ENCODE results near the gene LRIG2.
"Not testable (repeated sequence)": the region's sequence is repeated elsewhere in the genome, so short reads cannot be mapped to it uniquely, and the experiment has no call there.

The LRIG2 gene

DNA sequence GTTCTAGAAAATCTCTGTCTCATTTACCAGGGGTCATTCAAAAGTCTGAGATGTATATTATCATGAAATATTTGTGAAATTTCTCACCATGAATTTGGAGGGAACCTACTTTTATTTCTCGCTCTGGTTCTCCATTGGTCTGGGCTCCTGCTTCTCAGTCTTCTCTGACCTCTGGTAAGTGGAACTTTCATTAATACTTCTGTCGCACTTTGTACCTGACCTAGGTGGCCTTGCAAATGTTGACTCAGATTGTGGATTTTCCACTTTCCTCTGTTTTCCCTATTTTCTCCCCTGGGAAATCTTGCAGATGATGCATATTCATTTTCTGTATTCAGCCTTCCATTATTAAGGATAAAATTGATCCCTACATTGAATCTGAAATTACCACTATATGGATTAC, 53.2 kb downstream of the LRIG2 start:
- no peak for DNase-seq (ENCODE audit: low read depth)

GRCh38 chr1:113128116-113128515, 55.1 kb downstream of the LRIG2 start:
- DNase-seq (ENCODE audit: low read depth) = no peak

DNA sequence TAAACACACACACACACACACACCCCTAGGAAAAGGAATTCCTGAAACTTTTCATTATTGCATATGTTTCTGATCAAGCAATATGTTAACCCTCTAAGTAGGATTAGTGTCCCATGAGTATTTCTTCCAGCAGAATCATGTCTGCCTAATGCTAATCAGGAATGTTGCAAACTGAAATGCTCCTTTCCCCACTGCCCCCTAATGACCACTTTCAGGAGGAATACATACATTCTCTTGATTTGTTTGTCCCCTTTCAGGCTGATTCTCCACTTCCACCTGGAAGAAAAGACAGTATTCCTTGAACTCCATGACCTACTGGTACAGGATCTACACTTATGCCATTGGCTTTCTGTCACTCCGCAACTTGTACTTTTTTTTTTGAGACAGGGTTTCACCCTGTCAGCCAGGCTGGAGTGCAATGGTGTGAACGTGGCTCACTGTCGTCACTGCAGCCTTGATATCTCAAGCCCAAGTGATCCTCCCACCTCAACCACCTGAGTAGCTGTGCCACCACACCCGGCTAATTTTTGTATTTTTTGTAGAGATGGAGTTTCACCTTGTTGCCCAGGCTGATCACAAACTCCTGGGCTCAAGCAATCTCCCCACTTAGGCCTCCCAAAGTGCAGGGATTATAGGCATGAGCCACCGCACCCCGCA, 56.7 kb downstream of the LRIG2 start:
- DNase-seq (ENCODE audit: low read depth) = no peak

GRCh38 chr1:113133038-113133437, 60.0 kb downstream of the LRIG2 start:
- no peak for DNase-seq (ENCODE audit: low read depth)

- DNase-seq (ENCODE audit: low read depth) = no peak
Observed at GRCh38 chr1:113133759-113134158, 60.8 kb downstream of the LRIG2 start.

DNA sequence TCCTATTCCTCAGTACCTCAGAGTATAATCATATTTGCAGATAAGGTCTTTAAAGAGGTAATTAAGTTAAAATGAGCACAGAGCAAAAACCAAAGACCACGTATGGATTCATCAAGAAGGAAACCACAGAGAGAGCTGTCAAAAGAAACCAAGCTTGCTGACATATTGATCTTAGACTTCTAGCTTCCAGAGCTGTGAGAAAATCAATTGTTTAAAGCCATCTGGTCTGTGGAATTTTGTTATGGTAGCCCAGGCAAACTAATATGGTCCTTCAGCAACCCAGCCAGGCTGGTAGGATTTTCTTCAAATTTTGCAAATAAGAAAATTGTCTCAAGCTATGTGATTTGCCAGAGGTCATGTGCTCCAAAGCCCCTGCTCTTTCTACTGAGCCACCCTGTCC, 62.5 kb downstream of the LRIG2 start:
- DNase-seq (ENCODE audit: low read depth) = no peak

GRCh38 chr1:113136476-113136875, 63.5 kb downstream of the LRIG2 start:
- no peak for DNase-seq (ENCODE audit: low read depth)

- DNase-seq (ENCODE audit: low read depth) = no peak
Observed at GRCh38 chr1:113137563-113137962, 64.6 kb downstream of the LRIG2 start.

DNA sequence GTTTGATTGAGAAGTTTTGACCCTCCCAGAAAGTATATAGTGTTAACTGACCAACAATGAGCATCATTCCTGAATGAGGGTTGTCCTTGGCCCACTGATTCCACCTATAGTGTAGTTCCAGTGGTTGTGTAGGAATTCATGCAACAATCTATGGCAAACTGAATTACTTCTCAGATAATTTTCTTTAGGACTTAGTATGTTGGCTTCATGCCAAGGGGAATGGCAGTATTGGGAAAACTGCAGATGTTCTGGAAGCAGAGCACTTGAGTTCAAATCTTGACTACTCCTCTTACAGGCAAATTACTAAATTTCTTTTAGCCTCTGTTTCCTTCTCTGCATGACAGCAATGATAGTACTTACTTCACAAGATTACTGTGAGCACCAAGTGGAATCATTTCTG, 65.8 kb downstream of the LRIG2 start:
- DNase-seq (ENCODE audit: low read depth) = no peak

DNA sequence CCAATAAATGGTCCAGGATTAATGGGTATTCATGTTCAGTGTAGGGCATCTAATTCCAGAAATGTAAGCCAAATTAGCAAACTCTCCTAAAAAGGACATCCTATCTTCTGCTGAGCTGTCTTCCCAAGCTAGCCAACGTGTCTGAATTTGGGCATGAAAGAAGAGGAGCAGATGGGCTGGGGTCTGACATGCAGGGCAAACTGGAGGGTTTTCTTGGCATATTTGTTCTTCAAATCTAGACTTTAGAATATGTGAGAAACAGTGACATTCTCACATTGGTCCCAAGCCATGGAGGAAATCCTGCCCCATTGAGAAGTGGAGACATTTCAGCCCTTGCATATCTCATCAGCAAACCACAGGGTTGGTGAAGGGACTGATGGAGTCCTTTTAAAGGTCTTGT, 67.2 kb downstream of the LRIG2 start:
- no peak for DNase-seq (ENCODE audit: low read depth)

DNA sequence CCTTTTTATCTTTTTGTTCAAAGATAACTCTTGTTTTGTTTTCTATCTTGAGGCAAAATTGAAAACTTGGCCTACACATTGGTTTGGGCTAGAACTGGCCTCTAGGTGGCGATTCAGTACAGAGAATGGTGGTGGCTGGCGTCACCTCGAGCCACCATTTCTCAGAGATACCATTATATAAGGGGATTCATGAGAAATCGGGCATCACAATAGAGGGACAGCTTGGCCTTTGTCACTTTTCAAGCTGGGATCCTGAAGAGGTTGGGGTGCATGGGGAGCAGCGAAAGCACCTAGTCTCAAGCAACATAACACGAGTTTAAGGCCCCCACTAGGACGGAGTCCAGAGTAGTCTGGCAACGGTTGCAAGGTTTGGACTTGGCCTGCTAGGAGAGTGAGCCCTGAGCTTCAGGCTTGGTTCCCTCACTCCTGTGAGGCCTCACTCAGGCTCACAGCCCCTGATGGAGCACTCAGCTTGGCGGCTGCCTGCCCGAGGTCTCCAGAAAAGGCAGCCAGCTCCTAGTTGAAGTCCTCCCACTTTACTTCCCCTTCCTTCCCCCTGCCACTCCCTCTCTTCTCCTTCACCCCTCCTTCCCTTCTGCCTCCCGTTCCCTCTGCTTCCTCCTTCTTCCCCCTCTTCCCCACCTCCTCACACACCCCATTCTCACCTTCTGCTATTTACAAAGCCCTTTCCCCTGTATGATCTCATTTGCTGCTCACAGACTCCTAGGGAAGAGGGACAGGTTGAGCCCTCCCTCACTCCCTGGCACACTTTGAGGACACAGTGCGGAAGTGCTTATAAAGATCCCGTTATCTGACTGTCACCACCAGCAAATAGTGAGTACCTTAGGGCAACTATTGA, 67.8 kb downstream of the LRIG2 start:
- peak; percentile 28 for DNase-seq (ENCODE audit: low read depth)

DNA sequence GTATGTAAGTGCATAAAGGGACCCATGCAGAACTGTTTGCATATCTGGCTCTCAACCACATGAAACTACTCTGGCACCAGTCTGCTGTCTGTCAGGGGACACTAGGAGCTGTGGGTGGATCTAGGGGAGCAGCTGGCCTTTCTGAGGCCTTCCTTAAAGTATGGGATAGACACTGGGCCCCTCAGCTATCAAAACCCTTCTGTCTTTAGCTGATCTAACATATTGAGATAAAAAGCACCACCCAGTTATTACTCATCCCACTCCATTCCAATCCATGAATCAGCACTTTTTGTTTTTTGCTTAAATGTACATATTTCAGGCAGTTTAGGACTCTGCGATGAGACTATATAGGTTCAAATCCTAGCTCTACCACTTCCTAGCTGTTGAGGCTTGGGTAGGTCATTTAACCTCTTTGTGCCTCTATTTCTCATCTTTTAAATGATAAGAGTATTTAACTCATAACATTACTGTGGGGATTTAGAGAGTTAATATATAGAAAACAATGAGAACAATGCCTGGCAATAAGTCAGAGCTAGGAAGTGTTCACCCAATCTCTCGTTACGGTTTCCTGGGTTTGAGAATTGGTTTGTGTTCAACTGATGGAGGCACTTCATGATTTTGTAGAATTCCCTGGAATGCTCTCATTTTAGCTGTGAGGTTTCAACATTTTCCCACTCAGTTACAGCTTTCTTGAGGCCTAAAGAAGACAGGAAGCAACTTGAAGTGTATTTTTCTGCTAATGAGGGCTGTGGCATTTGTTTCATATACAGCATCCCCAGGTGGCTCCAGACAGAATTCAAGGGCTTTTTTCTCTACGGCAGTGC, 68.9 kb downstream of the LRIG2 start:
- DNase-seq (ENCODE audit: low read depth) = no peak

DNA sequence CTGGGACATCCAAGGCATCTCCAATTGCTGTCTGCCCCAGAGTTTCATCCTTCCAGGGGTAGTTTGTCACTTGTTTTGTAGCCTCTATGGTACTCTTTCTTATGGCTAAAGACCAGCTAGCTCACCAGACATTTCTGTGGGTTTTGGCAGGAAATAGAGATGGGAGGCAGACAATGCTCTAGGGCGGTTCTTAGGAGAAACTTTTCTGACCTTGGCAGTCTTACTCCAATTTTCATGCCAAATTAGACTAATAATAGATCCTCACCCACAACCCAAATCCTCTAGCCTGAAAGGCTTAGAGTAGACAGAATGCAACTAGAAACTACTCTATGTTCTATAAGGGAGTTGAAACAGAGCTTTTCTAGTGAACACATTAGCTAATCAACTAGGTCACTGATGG, 69.8 kb downstream of the LRIG2 start:
- peak; percentile 17 for DNase-seq (ENCODE audit: low read depth)

DNA sequence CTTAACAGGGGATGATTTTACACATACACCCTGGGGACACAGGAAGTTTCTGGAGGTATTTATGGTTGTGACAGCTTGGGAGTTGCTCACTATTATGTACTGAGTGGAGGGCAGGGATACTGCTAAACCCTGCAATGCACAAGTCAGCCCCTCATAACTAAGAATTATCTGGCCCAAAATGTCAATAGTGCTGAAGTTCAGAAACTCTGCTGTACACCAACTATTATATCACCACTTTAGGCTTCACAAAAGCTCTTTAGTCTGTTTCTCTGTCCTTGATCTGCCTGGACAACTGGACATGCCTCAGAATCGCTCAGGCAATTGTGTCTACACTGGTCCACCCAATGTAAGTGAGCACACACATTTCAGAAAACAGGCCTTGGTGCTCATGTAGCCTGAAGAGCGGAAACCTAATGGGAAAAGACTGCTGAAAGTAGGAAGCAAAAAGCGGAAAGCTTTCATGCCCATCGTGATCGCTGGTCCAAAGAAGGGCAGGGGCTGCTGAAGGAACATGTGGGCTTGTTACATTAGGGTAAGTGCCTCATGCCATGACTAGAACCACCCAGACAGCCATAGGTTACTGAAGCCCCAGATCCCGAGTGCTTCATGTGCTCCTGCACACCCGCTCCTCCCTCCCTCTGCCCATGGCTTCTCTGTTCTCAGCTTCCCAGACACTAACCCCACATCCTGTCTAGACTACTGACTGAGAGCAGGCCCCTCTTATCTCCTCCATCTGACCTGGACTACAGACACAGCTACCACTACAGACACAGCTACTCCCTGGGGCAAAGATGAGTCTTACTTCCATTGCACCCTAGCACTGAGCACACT, 73.5 kb downstream of the LRIG2 start:
- DNase-seq (ENCODE audit: low read depth) = no peak

- DNase-seq (ENCODE audit: low read depth) = no peak
Observed at GRCh38 chr1:113147073-113147625, 74.2 kb downstream of the LRIG2 start.

- no peak for DNase-seq (ENCODE audit: low read depth)
Observed at GRCh38 chr1:113147826-113148225, 74.8 kb downstream of the LRIG2 start.

DNA sequence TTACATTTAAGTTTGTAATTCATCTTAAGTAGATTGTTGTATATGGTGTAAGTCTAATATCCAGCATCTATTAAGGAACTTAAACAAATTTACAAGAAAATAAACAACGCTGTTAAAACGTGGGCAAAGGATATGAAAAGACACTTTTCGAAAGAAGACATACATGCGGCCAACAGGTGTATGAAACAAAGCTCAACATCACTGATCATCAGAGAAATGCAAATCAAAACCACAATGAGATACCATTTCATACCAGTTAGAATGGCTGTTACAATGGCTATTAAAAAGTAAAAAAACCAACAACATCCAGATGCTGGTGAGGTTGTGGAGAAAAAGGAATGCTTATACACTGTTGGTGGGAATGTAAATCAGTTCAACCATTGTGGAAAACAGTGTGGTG, 77.5 kb downstream of the LRIG2 start:
- not testable (repeated sequence) for DNase-seq (ENCODE audit: low read depth)

GRCh38 chr1:113153116-113153803, 80.3 kb downstream of the LRIG2 start:
- DNase-seq (ENCODE audit: low read depth) = no peak

DNA sequence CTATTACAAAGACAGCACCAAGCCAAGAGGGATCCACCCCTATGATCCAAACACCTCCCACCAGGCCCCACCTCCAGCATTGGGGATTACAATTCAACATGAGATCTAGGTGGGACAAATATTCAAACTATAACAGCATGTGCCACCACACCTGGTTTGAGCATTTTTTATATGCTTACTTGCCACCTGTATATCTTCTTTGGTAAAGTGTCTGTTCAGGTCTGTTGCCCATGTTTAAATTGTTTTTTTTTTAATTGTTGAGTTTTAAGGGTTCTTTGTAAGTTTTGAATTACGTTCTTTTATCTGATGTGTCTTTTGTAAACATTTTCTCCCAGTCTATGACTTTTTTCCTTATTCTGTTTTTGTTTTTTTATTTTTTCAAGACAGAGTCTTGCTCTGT, 83.4 kb downstream of the LRIG2 start:
- DNase-seq (ENCODE audit: low read depth) = no peak

- DNase-seq (ENCODE audit: low read depth) = not testable (repeated sequence)
Observed at GRCh38 chr1:113158743-113159142, 85.7 kb downstream of the LRIG2 start.

DNA sequence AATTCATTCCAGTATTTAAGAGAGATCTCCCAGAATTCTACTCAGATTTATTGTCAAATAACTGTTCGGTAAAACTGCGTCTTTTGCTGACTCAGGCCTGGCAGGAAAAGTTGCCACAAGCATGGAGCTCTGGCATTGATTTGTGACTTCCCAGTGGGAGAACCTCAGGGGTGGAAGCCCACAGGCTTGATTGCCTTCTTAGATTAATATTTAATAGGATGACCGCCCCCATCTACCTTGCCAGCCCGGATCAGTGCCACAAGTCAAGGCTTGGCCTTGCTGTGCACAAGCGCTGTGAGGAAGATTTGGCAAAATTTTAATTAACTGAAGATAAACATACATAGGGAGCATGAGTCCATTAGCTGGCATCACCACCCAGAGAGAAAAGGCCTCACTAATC, 93.5 kb downstream of the LRIG2 start:
- DNase-seq (ENCODE audit: low read depth) = no peak

Measured in GM04504 (cell line).